Measurements from ENCODE around the gene PRKN.

DNA sequence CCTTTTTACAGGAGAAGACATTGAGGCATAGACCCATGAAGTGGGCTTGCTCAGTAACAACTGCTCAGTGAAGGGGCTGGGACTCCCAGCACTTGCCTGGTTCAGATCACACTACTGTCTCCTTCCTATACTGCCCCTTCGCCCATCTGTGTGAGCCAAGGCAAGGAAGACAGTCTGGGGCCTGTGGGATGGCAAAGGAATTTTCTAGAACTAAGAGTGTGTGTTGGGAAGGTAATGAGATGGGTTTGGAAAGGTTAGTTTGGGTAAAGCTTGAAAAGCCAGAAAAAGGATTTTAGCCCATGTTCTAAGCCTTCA, 1240.4 kb downstream of the PRKN start:
- no peak for TF ChIP-seq ARNTL (CRISPR knock-in tag; IDR thresholded peaks at IDR 0.05; ENCODE audit: borderline replicate concordance, low read depth)
- TF ChIP-seq GLIS3 (CRISPR knock-in tag; IDR thresholded peaks at IDR 0.05): no peak

All from SK-N-SH treated with all-trans-retinoic acid at 6 μM for 48 hours (cell line).